GM12878 (cell line): Measurements from ENCODE around the gene NDOR1. TPM values are rescaled to one million over a fixed set of nuclear protein-coding genes. Genes with fewer than 3 reads are reported as not detected.

Source experiments
- BHLHE40 ChIP-seq, 2 experiments: fragments of 450-650 bp in 1 of 2; IDR thresholded peaks; 2 replicates each; pipeline ENCODE4 v1.6.1; 2011 to 2017; ENCODE audit warnings: low read depth in 2 of 2, borderline replicate concordance in 1 of 2, improper control_type of control experiment in 1 of 2, low read length in 1 of 2, mild to moderate bottlenecking in 1 of 2
- CEBPB ChIP-seq, 2 experiments: fragments of 150-350 bp in 1 of 2; IDR thresholded peaks; 2 replicates each; pipeline ENCODE4 v1.6.1; 2012 to 2014; ENCODE audit warnings: low read depth in 2 of 2, low read length in 2 of 2, borderline replicate concordance in 1 of 2, inconsistent platforms in 1 of 2
- HDAC6 ChIP-seq: fragments of 200-600 bp; sonication (generic); IDR thresholded peaks from one replicate; pipeline ENCODE4 v1.8.0; 2017; ENCODE audit warnings: antibody characterized with exemption; ENCODE audit not compliant: unreplicated experiment
- MYB ChIP-seq: fragments of 150-350 bp; IDR thresholded peaks from 2 replicates; pipeline ENCODE4 v1.6.1; 2014; ENCODE audit warnings: mild to moderate bottlenecking, low read depth, low read length, borderline replicate concordance
- NFIC ChIP-seq: IDR thresholded peaks from 2 replicates; pipeline ENCODE4 v1.6.1; 2012; ENCODE audit warnings: low read depth, mild to moderate bottlenecking, inconsistent platforms, low read length, moderate library complexity
- NFYA ChIP-seq: IDR thresholded peaks from 2 replicates; pipeline ENCODE4 v1.6.1; 2011; ENCODE audit warnings: low read depth, mild to moderate bottlenecking, low read length, improper control_type of control experiment, borderline replicate concordance
- NFYB ChIP-seq: IDR thresholded peaks from 2 replicates; pipeline ENCODE4 v1.6.1; 2011; ENCODE audit warnings: low read depth, mild to moderate bottlenecking, low read length, improper control_type of control experiment, moderate library complexity; ENCODE audit not compliant: insufficient read depth
- PKNOX1 ChIP-seq: fragments of 450-650 bp; IDR thresholded peaks from 2 replicates; pipeline ENCODE4 v1.6.1; 2016; ENCODE audit warnings: mild to moderate bottlenecking
- POLR2AphosphoS2 ChIP-seq: IDR thresholded peaks from 2 replicates; pipeline ENCODE4 v1.6.1; 2011; ENCODE audit warnings: low read depth, mild to moderate bottlenecking, low read length, improper control_type of control experiment, moderate library complexity
- RB1 ChIP-seq: fragments of 450-650 bp; formaldehyde crosslinking; IDR thresholded peaks from 2 replicates; pipeline ENCODE4 v1.6.1; 2017; ENCODE audit warnings: mild to moderate bottlenecking, borderline replicate concordance
- SIN3A ChIP-seq: IDR thresholded peaks from 2 replicates; pipeline ENCODE4 v1.6.1; 2012; ENCODE audit warnings: low read depth, low read length, improper control_type of control experiment
- SKIL ChIP-seq: fragments of 450-650 bp; IDR thresholded peaks from 2 replicates; pipeline ENCODE4 v1.6.1; 2017; ENCODE audit warnings: mild to moderate bottlenecking, low read depth, inconsistent platforms; ENCODE audit not compliant: poor library complexity, severe bottlenecking
- SMAD1 ChIP-seq: fragments of 450-650 bp; IDR thresholded peaks from 2 replicates; pipeline ENCODE4 v1.6.1; 2018; ENCODE audit warnings: mild to moderate bottlenecking, low read depth; ENCODE audit not compliant: partially characterized antibody
- TBL1XR1 ChIP-seq: IDR thresholded peaks from 2 replicates; pipeline ENCODE4 v1.6.1; 2012; ENCODE audit warnings: low read depth, low read length, improper control_type of control experiment
- TCF12 ChIP-seq: IDR thresholded peaks from 2 replicates; pipeline ENCODE4 v1.6.1; 2011; ENCODE audit warnings: low read depth, mild to moderate bottlenecking, low read length
- TCF3 ChIP-seq: IDR thresholded peaks from 2 replicates; pipeline ENCODE4 v1.6.1; 2012; ENCODE audit warnings: low read depth, mild to moderate bottlenecking, low read length, borderline replicate concordance; ENCODE audit not compliant: insufficient read depth
- ZNF687 ChIP-seq: fragments of 450-650 bp; IDR thresholded peaks from 2 replicates; pipeline ENCODE4 v1.6.1; 2017; ENCODE audit warnings: mild to moderate bottlenecking, moderate library complexity
- ZSCAN29 ChIP-seq: fragments of 450-650 bp; IDR thresholded peaks from 2 replicates; pipeline ENCODE4 v1.6.1; 2017; ENCODE audit warnings: mild to moderate bottlenecking, moderate library complexity
- polyA plus RNA-seq, 11 experiments: library from polyadenylated mRNA; depleted of rRNA in 4 of 11; unstranded in 6 of 11; stranded (reverse) in 5 of 11; fragments of >200 nt; fragmentation: Nextera tagmentation in 4 of 11; fragmentation: Illumina TruSeq in 1 of 11; extraction: Ambion mirVana in 4 of 11; extraction: Trizol in 1 of 11; gene quantifications; 1 replicate in 1 of 11; 2 replicates in 10 of 11; pipeline versions ENCODE4 v1.2.1 to v1.2.3, GENCODE V29; 2011 to 2016; ENCODE audit warnings: inconsistent platforms in 2 of 11, missing spikeins in 2 of 11, low read depth in 1 of 11
- total RNA-seq, 4 experiments: library from RNA; depleted of rRNA in 3 of 4; stranded (reverse); fragments of >200 nt in 3 of 4; fragmentation: Illumina TruSeq in 1 of 4; extraction: Trizol in 1 of 4; gene quantifications; 2 replicates each; pipeline versions ENCODE4 v1.2.1 to v1.2.3, GENCODE V29; 2013 to 2021
- TF ChIP-seq, protein P1 (sequence below): fragments of 450-650 bp; IDR thresholded peaks from 2 replicates; pipeline ENCODE4 v1.6.1; 2018; ENCODE audit warnings: borderline replicate concordance, mild to moderate bottlenecking; ENCODE audit not compliant: partially characterized antibody

Gene NDOR1
- total and polyA plus RNA-seq, 10 of the 15 experiments (the other 5 are each of a cell fraction or from before 2014, with no cell fraction given) = 0.04 to 32.9 (median 11.1) TPM

DNA sequence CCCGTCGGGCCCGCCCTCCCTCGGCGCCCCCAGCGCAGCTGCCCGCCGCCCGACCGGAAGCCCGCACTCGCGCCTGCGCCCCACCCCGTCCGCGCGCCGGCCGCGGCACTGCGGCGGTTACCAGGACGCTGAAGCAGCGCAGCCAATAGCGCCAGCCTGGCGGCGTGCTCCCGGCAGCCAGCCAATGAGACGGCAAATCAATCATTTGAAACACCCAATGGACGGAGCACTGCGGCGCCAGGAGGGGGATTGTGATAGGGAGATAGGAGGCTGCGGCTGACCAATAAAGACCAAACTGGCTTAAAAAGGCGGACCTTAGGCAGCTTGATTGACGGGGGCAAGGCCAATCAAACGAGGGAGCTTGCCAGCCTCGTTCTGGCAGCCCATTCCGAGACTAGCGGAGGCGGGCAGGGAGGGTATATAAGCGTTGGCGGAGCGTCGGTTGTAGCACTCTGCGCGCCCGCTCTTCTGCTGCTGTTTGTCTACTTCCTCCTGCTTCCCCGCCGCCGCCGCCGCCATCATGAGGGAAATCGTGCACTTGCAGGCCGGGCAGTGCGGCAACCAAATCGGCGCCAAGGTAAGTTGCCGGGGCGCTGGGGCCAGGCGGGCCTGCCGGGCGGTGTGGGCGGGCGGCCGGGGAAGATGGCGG lies 35.5 kb downstream of the NDOR1 start, which contains the start of gene TUBB4B (continued):
- TF ChIP-seq SMAD1 (peak; percentile 93), ZSCAN29 (peak; percentile 59; the same call in 1 of the 2 replicates), TCF3 (peak; percentile 90), PKNOX1 (peak; percentile 100), NFYA (peak; percentile 85), NFIC (no peak), BHLHE40 (IDR thresholded peaks at IDR 0.05; ENCODE audit: borderline replicate concordance in 1 of 2, low read depth in 2 of 2, low read length in 1 of 2) (peak in 1 of 2 experiments; percentile 49; a peak in 2 of 4 replicates), HDAC6 (peak; percentile 88), TCF12 (peak; percentile 83), TBL1XR1 (peak; percentile 48; the same call in 1 of the 2 replicates), NFYB (peak; percentile 99), SKIL (peak; percentile 85), ZNF687 (peak; percentile 97), RB1 (peak; percentile 93; the same call in 1 of the 2 replicates), SIN3A (0 out of 2 replicates have a peak, but pooled peaks have one; percentile 30), CEBPB (IDR thresholded peaks at IDR 0.05; ENCODE audit: borderline replicate concordance in 1 of 2, low read depth in 2 of 2, low read length in 2 of 2) (no peak), POLR2AphosphoS2 (peak; percentile 100), MYB (0 out of 2 replicates have a peak, but pooled peaks have one; percentile 46)
- TF ChIP-seq, protein P1, sequence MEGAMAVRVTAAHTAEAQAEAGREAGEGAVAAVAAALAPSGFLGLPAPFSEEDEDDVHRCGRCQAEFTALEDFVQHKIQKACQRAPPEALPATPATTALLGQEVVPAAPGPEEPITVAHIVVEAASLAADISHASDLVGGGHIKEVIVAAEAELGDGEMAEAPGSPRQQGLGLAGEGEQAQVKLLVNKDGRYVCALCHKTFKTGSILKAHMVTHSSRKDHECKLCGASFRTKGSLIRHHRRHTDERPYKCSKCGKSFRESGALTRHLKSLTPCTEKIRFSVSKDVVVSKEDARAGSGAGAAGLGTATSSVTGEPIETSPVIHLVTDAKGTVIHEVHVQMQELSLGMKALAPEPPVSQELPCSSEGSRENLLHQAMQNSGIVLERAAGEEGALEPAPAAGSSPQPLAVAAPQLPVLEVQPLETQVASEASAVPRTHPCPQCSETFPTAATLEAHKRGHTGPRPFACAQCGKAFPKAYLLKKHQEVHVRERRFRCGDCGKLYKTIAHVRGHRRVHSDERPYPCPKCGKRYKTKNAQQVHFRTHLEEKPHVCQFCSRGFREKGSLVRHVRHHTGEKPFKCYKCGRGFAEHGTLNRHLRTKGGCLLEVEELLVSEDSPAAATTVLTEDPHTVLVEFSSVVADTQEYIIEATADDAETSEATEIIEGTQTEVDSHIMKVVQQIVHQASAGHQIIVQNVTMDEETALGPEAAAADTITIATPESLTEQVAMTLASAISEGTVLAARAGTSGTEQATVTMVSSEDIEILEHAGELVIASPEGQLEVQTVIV = peak; percentile 37
